GM23338 (cell line): Measurements from ENCODE around the gene BLOC1S5. TPM values are rescaled to one million over a fixed set of nuclear protein-coding genes. Genes with fewer than 3 reads are reported as not detected.

Experiments
- ATAC-seq: fragments of 200-7000 bp; cut with Tn5 transposase; 3 replicates; pipeline ENCODE4 v1.9.1; 2020
- DNase-seq: peaks from one replicate; pipeline ENCODE4 v3.0.0-alpha.2; 2015; ENCODE audit warnings: low spot score
- H2AFZ ChIP-seq: fragments of 200-600 bp; sonication (generic); 2 replicates; pipeline ENCODE4 v1.8.0; 2016; ENCODE audit warnings: antibody characterized with exemption, mild to moderate bottlenecking, moderate library complexity
- H3F3A ChIP-seq: fragments of 200-600 bp; sonication (generic); replicated peaks from 2 replicates; pipeline ENCODE4 v1.8.0; 2017; ENCODE audit warnings: antibody characterized with exemption, mixed run types, low read depth
- H3K27ac ChIP-seq: fragments of 200-600 bp; sonication (generic); 2 replicates; pipeline ENCODE4 v1.6.1; 2016; ENCODE audit warnings: low read depth
- H3K27me3 ChIP-seq: fragments of 200-600 bp; sonication (generic); 2 replicates; pipeline ENCODE4 v1.8.0; 2016; ENCODE audit warnings: mild to moderate bottlenecking, mixed run types, moderate library complexity; ENCODE audit not compliant: insufficient read depth
- H3K36me3 ChIP-seq: fragments of 200-600 bp; sonication (generic); 2 replicates; pipeline ENCODE4 v1.8.0; 2016; ENCODE audit warnings: mild to moderate bottlenecking; ENCODE audit not compliant: insufficient read depth
- H3K4me1 ChIP-seq: fragments of 200-600 bp; sonication (generic); 2 replicates; pipeline ENCODE4 v1.8.0; 2016; ENCODE audit warnings: mild to moderate bottlenecking, moderate library complexity; ENCODE audit not compliant: insufficient read depth
- H3K4me2 ChIP-seq: fragments of 200-600 bp; sonication (generic); 2 replicates; pipeline ENCODE4 v1.7.1; 2017; ENCODE audit warnings: mixed run types
- H3K4me3 ChIP-seq: fragments of 200-600 bp; sonication (generic); 2 replicates; pipeline ENCODE4 v1.6.1; 2016; ENCODE audit warnings: mixed run types
- H3K79me2 ChIP-seq: fragments of 200-600 bp; sonication (generic); replicated peaks from 2 replicates; pipeline ENCODE4 v1.8.0; 2017; ENCODE audit warnings: mild to moderate bottlenecking; ENCODE audit not compliant: insufficient read depth
- H3K9me2 ChIP-seq: fragments of 200-600 bp; sonication (generic); 2 replicates; pipeline ENCODE4 v1.8.0; 2017; ENCODE audit not compliant: insufficient read depth
- H4K20me1 ChIP-seq: fragments of 200-600 bp; sonication (generic); replicated peaks from 2 replicates; pipeline ENCODE4 v1.8.0; 2017; ENCODE audit warnings: mild to moderate bottlenecking; ENCODE audit not compliant: insufficient read depth
- H3K27ac Mint-ChIP-seq: 2 replicates; pipeline ENCODE4 v1.8.0; 2020; ENCODE audit warnings: inconsistent platforms, mild to moderate bottlenecking, moderate library complexity, mixed read lengths
- H3K27me3 Mint-ChIP-seq: 3 replicates; pipeline ENCODE4 v1.8.0; 2022; ENCODE audit warnings: low read depth, mild to moderate bottlenecking, moderate library complexity, mixed read lengths, inconsistent platforms; ENCODE audit not compliant: insufficient read depth, poor library complexity
- H3K36me3 Mint-ChIP-seq: 3 replicates; pipeline ENCODE4 v1.8.0; 2021; ENCODE audit warnings: low read depth, mild to moderate bottlenecking, inconsistent platforms, moderate library complexity, mixed read lengths
- H3K4me1 Mint-ChIP-seq: 3 replicates; pipeline ENCODE4 v1.8.0; 2020; ENCODE audit warnings: mild to moderate bottlenecking, inconsistent platforms, mixed read lengths
- H3K4me3 Mint-ChIP-seq: 3 replicates; pipeline ENCODE4 v1.8.0; 2021; ENCODE audit warnings: moderate library complexity, mild to moderate bottlenecking, inconsistent platforms, mixed read lengths
- H3K9me3 Mint-ChIP-seq: 3 replicates; pipeline ENCODE4 v1.8.0; 2020; ENCODE audit warnings: moderate library complexity, mild to moderate bottlenecking, inconsistent platforms, mixed read lengths
- CTCF ChIP-seq, 2 experiments: fragments of 200-600 bp in 1 of 2; sonication (generic) in 1 of 2; conservative IDR thresholded peaks; 2 replicates each; pipeline versions ENCODE4 v1.5.1 to v1.6.1; 2016 to 2017; ENCODE audit warnings: antibody characterized with exemption in 2 of 2, low read depth in 2 of 2, mild to moderate bottlenecking in 2 of 2, moderate library complexity in 1 of 2
- ETS1 ChIP-seq: IDR thresholded peaks from 2 replicates; pipeline ENCODE4 v1.6.1; 2016; ENCODE audit warnings: antibody characterized with exemption
- EZH2 ChIP-seq: fragments of 200-600 bp; sonication (generic); IDR thresholded peaks from one replicate; pipeline ENCODE4 v1.8.0; 2017; ENCODE audit warnings: antibody characterized with exemption, mild to moderate bottlenecking, low read depth; ENCODE audit not compliant: unreplicated experiment
- STAT1 ChIP-seq: IDR thresholded peaks from one replicate; pipeline ENCODE4 v1.6.1; 2016; ENCODE audit warnings: antibody characterized with exemption; ENCODE audit not compliant: unreplicated experiment
- ZNF462 ChIP-seq: fragments of 250-450 bp; sonication (Bioruptor Pico); IDR thresholded peaks from 2 replicates; pipeline ENCODE4 v1.5.0; 2020; ENCODE audit warnings: mild to moderate bottlenecking, moderate library complexity
- polyA plus RNA-seq: library from polyadenylated mRNA; unstranded; fragments of >200 nt; fragmentation: Nextera tagmentation; extraction: Ambion mirVana; gene quantifications from 2 replicates; pipeline ENCODE4 v1.2.1, GENCODE V29; 2016
- total RNA-seq: library from RNA; depleted of rRNA; stranded (reverse); fragments of >200 nt; shearing (Covaris generic); gene quantifications from 2 replicates; pipeline ENCODE4 v1.2.3, GENCODE V29; 2014

BLOC1S5 gene
- total and polyA plus RNA-seq, 2 experiments from 2014 or later: 14.9 to 16.6 TPM

GRCh38 chr6:7974565-7974937 is 89.6 kb downstream of the BLOC1S5 start (continued):
- TF ChIP-seq ZNF462 (no peak), EZH2 (no peak)

- H3K27ac ChIP-seq: no peak overlapping the region
- ATAC-seq (no peak), DNase-seq (no peak)
- no peak overlapping the region for H2AFZ ChIP-seq
- H3K9me2 ChIP-seq: 0 out of 2 replicates have a peak, but pooled peaks cover 3% of the 10 kb centered on the region
- no peaks in the 10 kb centered on the region for H3K4me1 ChIP-seq
- Mint-ChIP-seq H3K27ac (no peak overlapping the region), H3K4me3 (no peak overlapping the region), H3K9me3 (peaks cover 12% of the 10 kb centered on the region), H3K36me3 (peaks cover 16% of the 10 kb centered on the region), H3K27me3 (no peaks in the 10 kb centered on the region), H3K4me1 (no peaks in the 10 kb centered on the region)
- H3K4me2 ChIP-seq: no peak overlapping the region
- no peak overlapping the region for H3K4me3 ChIP-seq
- H3K79me2 ChIP-seq: no peaks in the 10 kb centered on the region
- TF ChIP-seq ETS1: no peak
- TF ChIP-seq EZH2: no peak
- no peak for TF ChIP-seq STAT1
- TF ChIP-seq CTCF (conservative IDR thresholded peaks at IDR 0.05; ENCODE audit: low read depth in 2 of 2): no peak
- no peaks in the 10 kb centered on the region for H3K36me3 ChIP-seq
- no peaks in the 10 kb centered on the region for H3K27me3 ChIP-seq
- H4K20me1 ChIP-seq: no peaks in the 10 kb centered on the region
- no peaks in the 10 kb centered on the region for H3F3A ChIP-seq
Measured at GRCh38 chr6:7973584-7973983, 90.6 kb downstream of the BLOC1S5 start.
